GM12878 (cell line): ENCODE data around the gene EPOP. TPM values are rescaled to one million over a fixed set of nuclear protein-coding genes. Genes with fewer than 3 reads are reported as not detected.

Source experiments
- ATAC-seq: fragments of 200-7000 bp; cut with Tn5 transposase; 3 replicates; pipeline ENCODE4 v1.9.1; 2020; ENCODE audit warnings: mild to moderate bottlenecking, moderate library complexity
- BruUV-seq: library from RNA; stranded (reverse); fragments of 400-500 nt; replicated peaks from 2 replicates; lab custom pipeline; 2021; lab: Mats Ljungman, UMichigan
- CTCF ChIA-PET: fragments of 300-600 bp; sonication (Branson Sonifier 250); formaldehyde crosslinking; extraction: SDS; loops from one replicate; lab custom pipeline; 2021; ENCODE audit warnings: inconsistent platforms; lab: Yijun Ruan, JAX
- POLR2A ChIA-PET: fragments of 350-600 bp; formaldehyde crosslinking; extraction: SDS; loops from one replicate; lab custom pipeline; 2021; ENCODE audit warnings: inconsistent platforms; lab: Charles Lee
- RAD21 ChIA-PET: fragments of 300-600 bp; sonication (Branson Sonifier 250); formaldehyde crosslinking; loops from one replicate; lab custom pipeline; 2023; ENCODE audit warnings: antibody characterized with exemption; ENCODE audit not compliant: unreplicated experiment; lab: Charles Lee
- SMC1A ChIA-PET: fragments of 300-600 bp; sonication (Branson Sonifier 250); formaldehyde crosslinking; loops from one replicate; lab custom pipeline; 2023; ENCODE audit not compliant: unreplicated experiment, uncharacterized antibody; lab: Charles Lee
- DNase-seq: peaks from one replicate; pipeline ENCODE4 v3.0.0-alpha.2; 2011; ENCODE audit warnings: low read depth, low spot score
- FAIRE-seq: peaks from 3 replicates; lab custom pipeline; 2011; peaks lifted over from hg19 to GRCh38; lab: Jason Lieb, UNC
- H2AFZ ChIP-seq: 2 replicates; pipeline ENCODE4 v1.6.0; 2011; ENCODE audit warnings: low read depth, low read length, control low read depth; ENCODE audit not compliant: control insufficient read depth
- H3K27ac ChIP-seq: 2 replicates; pipeline ENCODE4 v1.5.1; 2011; ENCODE audit warnings: control low read depth; ENCODE audit not compliant: control insufficient read depth, insufficient read depth
- H3K27me3 ChIP-seq, 2 experiments: replicated peaks in 1 of 2; 2 replicates each; pipeline versions ENCODE4 v1.6.0 to v1.6.1; 2011; ENCODE audit warnings: low read length in 1 of 2; ENCODE audit not compliant: control insufficient read depth in 2 of 2, insufficient read depth in 2 of 2
- H3K36me3 ChIP-seq, 2 experiments: 2 replicates each; pipeline ENCODE4 v1.5.1; 2011; ENCODE audit warnings: low read length in 1 of 2; ENCODE audit not compliant: control insufficient read depth in 2 of 2, insufficient read depth in 2 of 2
- H3K4me1 ChIP-seq: 2 replicates; pipeline ENCODE4 v1.6.1; 2011; ENCODE audit warnings: mild to moderate bottlenecking, low read length, moderate library complexity, mixed read lengths; ENCODE audit not compliant: control insufficient read depth, insufficient read depth
- H3K4me2 ChIP-seq: 2 replicates; pipeline ENCODE4 v1.6.0; 2011; ENCODE audit warnings: control low read depth; ENCODE audit not compliant: control insufficient read depth, insufficient read depth
- H3K4me3 ChIP-seq: fragments of 200-600 bp; sonication (generic); 2 replicates; pipeline ENCODE4 v1.5.1; 2016
- H3K79me2 ChIP-seq: 2 replicates; pipeline ENCODE4 v1.6.0; 2011; ENCODE audit warnings: low read length; ENCODE audit not compliant: control insufficient read depth, insufficient read depth
- H3K9ac ChIP-seq: 2 replicates; pipeline ENCODE4 v1.8.0; 2011; ENCODE audit warnings: low read length, control low read depth, mixed read lengths; ENCODE audit not compliant: control insufficient read depth, insufficient read depth
- H3K9me3 ChIP-seq: replicated peaks from 3 replicates; pipeline ENCODE4 v1.5.1; 2011; ENCODE audit warnings: mild to moderate bottlenecking, low read length; ENCODE audit not compliant: control insufficient read depth, insufficient read depth
- H4K20me1 ChIP-seq: 2 replicates; pipeline ENCODE4 v1.6.0; 2011; ENCODE audit not compliant: control insufficient read depth, insufficient read depth
- BHLHE40 ChIP-seq, 2 experiments: fragments of 450-650 bp in 1 of 2; IDR thresholded peaks; 2 replicates each; pipeline ENCODE4 v1.6.1; 2011 to 2017; ENCODE audit warnings: low read depth in 2 of 2, borderline replicate concordance in 1 of 2, improper control_type of control experiment in 1 of 2, low read length in 1 of 2, mild to moderate bottlenecking in 1 of 2
- DPF2 ChIP-seq: fragments of 450-650 bp; IDR thresholded peaks from 2 replicates; pipeline ENCODE4 v1.6.1; 2017; ENCODE audit warnings: mild to moderate bottlenecking
- EZH2 ChIP-seq: IDR thresholded peaks from 2 replicates; pipeline ENCODE4 v1.6.1; 2012; ENCODE audit warnings: low read depth, mild to moderate bottlenecking, control low read depth, inconsistent platforms, low read length, borderline replicate concordance; ENCODE audit not compliant: control insufficient read depth
- FOXM1 ChIP-seq: IDR thresholded peaks from 2 replicates; pipeline ENCODE4 v1.6.1; 2012; ENCODE audit warnings: low read depth, mild to moderate bottlenecking, inconsistent platforms, low read length, moderate library complexity
- MTA3 ChIP-seq: IDR thresholded peaks from 2 replicates; pipeline ENCODE4 v1.6.1; 2012; ENCODE audit warnings: low read length, inconsistent platforms, borderline replicate concordance
- MXI1 ChIP-seq: fragments of 150-350 bp; IDR thresholded peaks from 2 replicates; pipeline ENCODE4 v1.6.1; 2011; ENCODE audit warnings: low read depth, mild to moderate bottlenecking, inconsistent platforms, low read length, improper control_type of control experiment
- NFYB ChIP-seq: IDR thresholded peaks from 2 replicates; pipeline ENCODE4 v1.6.1; 2011; ENCODE audit warnings: low read depth, mild to moderate bottlenecking, low read length, improper control_type of control experiment, moderate library complexity; ENCODE audit not compliant: insufficient read depth
- SIX5 ChIP-seq: IDR thresholded peaks from 2 replicates; pipeline ENCODE4 v1.6.1; 2011; ENCODE audit warnings: mild to moderate bottlenecking, low read depth, low read length, moderate library complexity; ENCODE audit not compliant: severe bottlenecking
- SMAD1 ChIP-seq: fragments of 450-650 bp; IDR thresholded peaks from 2 replicates; pipeline ENCODE4 v1.6.1; 2018; ENCODE audit warnings: mild to moderate bottlenecking, low read depth; ENCODE audit not compliant: partially characterized antibody
- SMARCA5 ChIP-seq: fragments of 450-650 bp; IDR thresholded peaks from 2 replicates; pipeline ENCODE4 v1.6.1; 2017; ENCODE audit warnings: mild to moderate bottlenecking
- SUPT20H ChIP-seq: IDR thresholded peaks from 2 replicates; pipeline ENCODE4 v1.6.1; 2011; ENCODE audit warnings: low read depth, mild to moderate bottlenecking, low read length, moderate library complexity, borderline replicate concordance; ENCODE audit not compliant: control insufficient read depth
- WGBS: methylation state at CpG from one replicate; pipeline ENCODE4 v1.1.6; 2016; ENCODE audit warnings: low lambda C conversion rate; ENCODE audit not compliant: insufficient replicate concordance, insufficient coverage; ENCODE audit errors: missing lambda C conversion rate; 5-methylcytosine and 5-hydroxymethylcytosine counted together
- in situ Hi-C: fragments of 300-500 bp; cut with MboI; formaldehyde crosslinking; loops from 9 replicates; pipeline ENCODE4 v1.14.3; 2018; ENCODE audit warnings: mixed read lengths
- intact Hi-C: fragments of 100-400 bp; cut with micrococcal nuclease; formaldehyde crosslinking; loops from one replicate; pipeline ENCODE4 v1.14.2; 2022; ENCODE audit not compliant: unreplicated experiment
- polyA plus RNA-seq, 11 experiments: library from polyadenylated mRNA; depleted of rRNA in 4 of 11; unstranded in 6 of 11; stranded (reverse) in 5 of 11; fragments of >200 nt; fragmentation: Nextera tagmentation in 4 of 11; fragmentation: Illumina TruSeq in 1 of 11; extraction: Ambion mirVana in 4 of 11; extraction: Trizol in 1 of 11; gene quantifications; 1 replicate in 1 of 11; 2 replicates in 10 of 11; pipeline versions ENCODE4 v1.2.1 to v1.2.3, GENCODE V29; 2011 to 2016; ENCODE audit warnings: inconsistent platforms in 2 of 11, missing spikeins in 2 of 11, low read depth in 1 of 11
- total RNA-seq, 4 experiments: library from RNA; depleted of rRNA in 3 of 4; stranded (reverse); fragments of >200 nt in 3 of 4; fragmentation: Illumina TruSeq in 1 of 4; extraction: Trizol in 1 of 4; gene quantifications; 2 replicates each; pipeline versions ENCODE4 v1.2.1 to v1.2.3, GENCODE V29; 2013 to 2021
- TF ChIP-seq, protein P1 (sequence below): fragments of 450-650 bp; IDR thresholded peaks from 2 replicates; pipeline ENCODE4 v1.6.1; 2017; ENCODE audit warnings: mild to moderate bottlenecking, moderate library complexity
- TF ChIP-seq, protein P2 (sequence below): IDR thresholded peaks from 2 replicates; pipeline ENCODE4 v1.6.1; 2012; ENCODE audit warnings: low read length, inconsistent platforms
- TF ChIP-seq, protein P3 (sequence below): fragments of 450-650 bp; conservative IDR thresholded peaks from 2 replicates; pipeline ENCODE4 v1.6.1; 2017; ENCODE audit warnings: mild to moderate bottlenecking, moderate library complexity

Gene EPOP
- total and polyA plus RNA-seq, 10 of the 15 experiments (the other 5 are each of a cell fraction or from before 2014, with no cell fraction given) = 0.53 to 9.0 (median 3.7) TPM

DNA sequence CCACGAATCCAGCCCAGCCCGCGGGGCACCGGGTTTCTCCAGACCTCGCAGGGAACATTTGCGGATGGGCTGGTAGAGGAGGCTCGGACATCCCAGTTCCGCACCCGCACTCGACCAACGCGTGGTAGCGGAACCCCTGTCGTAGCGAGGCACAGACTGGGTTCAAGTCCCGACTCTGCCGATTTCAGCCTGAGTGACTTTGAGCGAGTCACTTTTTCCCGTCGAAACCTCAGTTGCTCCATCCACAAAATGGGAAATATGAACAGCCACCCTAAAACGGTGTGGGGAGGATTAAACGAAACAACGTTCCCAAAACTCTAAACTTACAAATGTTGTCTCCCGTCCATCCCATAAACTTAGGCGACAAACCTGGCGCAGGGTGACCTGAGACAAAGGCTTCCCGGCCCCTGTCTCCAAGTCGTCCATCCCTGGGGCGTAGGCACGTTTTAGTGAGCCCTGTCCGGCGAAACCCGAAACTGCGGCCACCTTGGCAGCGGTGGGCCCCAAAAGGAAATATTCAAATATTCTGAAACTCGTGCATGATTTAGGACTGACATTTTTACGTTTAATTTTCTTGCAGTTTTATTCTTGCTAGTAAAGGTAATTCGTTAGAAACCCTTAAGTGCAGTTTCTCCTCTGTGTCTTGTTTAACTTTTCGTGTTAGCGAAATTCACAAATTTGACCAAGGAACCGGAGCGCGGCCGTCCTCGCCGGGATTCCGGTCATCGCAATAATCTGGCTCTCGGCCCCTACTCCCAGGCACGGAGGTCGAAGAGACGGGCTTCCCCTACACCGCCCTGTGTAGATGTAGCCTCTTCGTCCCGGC is 28.4 kb upstream of the EPOP start:
- H3K4me1 ChIP-seq = peaks cover 30% of the 10 kb centered on the region
- DNase-seq (no peak), ATAC-seq (peak; percentile 20), FAIRE-seq (no peak)
- WGBS = under 1% methylated on average over 55 of the region's 55 CpGs
- peak overlapping the region; percentile 100 for H3K27ac ChIP-seq
- in situ Hi-C loops (no loop called here), intact Hi-C loops (loop anchor here (2.0 kb wide), 1 partner anchor 28 kb away; the partner anchor contains the start of gene CISD3)
- H3K4me3 ChIP-seq = peak overlapping the region; percentile 91
- ChIA-PET RAD21 (interaction anchor here (1.0 to 1.5 kb wide), 3 partner anchors 22 to 32 kb away, joined by 3 read pairs; no protein-coding TSS in a partner anchor), POLR2A (interaction anchor here (1.5 kb wide), 1 partner anchor 25 kb away, joined by 5 read pairs; no protein-coding TSS in a partner anchor), SMC1A (interaction anchor here (1.5 to 4.3 kb wide), 2 partner anchors 26 to 145 kb away, joined by 5 to 26 read pairs; partner anchors contain the start of gene EPOP), CTCF (interaction anchor here (2.3 kb wide), 1 partner anchor 27 kb away, joined by 16 read pairs; the partner anchor contains the start of gene EPOP)
- H3K27me3 ChIP-seq = no peaks in the 10 kb centered on the region
- peak overlapping the region; percentile 100 for H3K9ac ChIP-seq
- peak overlapping the region; percentile 35; the same call in 1 of the 2 replicates for H2AFZ ChIP-seq
- peak overlapping the region; percentile 99 for H3K4me2 ChIP-seq
- H3K79me2 ChIP-seq = peaks cover 52% of the 10 kb centered on the region
- H4K20me1 ChIP-seq = no peaks in the 10 kb centered on the region
- H3K9me3 ChIP-seq = no peaks in the 10 kb centered on the region
- TSS peak; percentile 64 for BruUV-seq
- peaks cover 4 to 5% of the 10 kb centered on the region in 2 experiments; a peak in 3 of 4 replicates for H3K36me3 ChIP-seq
- no peak for TF ChIP-seq NFYB
- TF ChIP-seq EZH2 = no peak
- peak; percentile 76 to 84 for TF ChIP-seq BHLHE40 (IDR thresholded peaks at IDR 0.05; ENCODE audit: borderline replicate concordance in 1 of 2, low read depth in 2 of 2, low read length in 1 of 2)
- TF ChIP-seq, protein P1, sequence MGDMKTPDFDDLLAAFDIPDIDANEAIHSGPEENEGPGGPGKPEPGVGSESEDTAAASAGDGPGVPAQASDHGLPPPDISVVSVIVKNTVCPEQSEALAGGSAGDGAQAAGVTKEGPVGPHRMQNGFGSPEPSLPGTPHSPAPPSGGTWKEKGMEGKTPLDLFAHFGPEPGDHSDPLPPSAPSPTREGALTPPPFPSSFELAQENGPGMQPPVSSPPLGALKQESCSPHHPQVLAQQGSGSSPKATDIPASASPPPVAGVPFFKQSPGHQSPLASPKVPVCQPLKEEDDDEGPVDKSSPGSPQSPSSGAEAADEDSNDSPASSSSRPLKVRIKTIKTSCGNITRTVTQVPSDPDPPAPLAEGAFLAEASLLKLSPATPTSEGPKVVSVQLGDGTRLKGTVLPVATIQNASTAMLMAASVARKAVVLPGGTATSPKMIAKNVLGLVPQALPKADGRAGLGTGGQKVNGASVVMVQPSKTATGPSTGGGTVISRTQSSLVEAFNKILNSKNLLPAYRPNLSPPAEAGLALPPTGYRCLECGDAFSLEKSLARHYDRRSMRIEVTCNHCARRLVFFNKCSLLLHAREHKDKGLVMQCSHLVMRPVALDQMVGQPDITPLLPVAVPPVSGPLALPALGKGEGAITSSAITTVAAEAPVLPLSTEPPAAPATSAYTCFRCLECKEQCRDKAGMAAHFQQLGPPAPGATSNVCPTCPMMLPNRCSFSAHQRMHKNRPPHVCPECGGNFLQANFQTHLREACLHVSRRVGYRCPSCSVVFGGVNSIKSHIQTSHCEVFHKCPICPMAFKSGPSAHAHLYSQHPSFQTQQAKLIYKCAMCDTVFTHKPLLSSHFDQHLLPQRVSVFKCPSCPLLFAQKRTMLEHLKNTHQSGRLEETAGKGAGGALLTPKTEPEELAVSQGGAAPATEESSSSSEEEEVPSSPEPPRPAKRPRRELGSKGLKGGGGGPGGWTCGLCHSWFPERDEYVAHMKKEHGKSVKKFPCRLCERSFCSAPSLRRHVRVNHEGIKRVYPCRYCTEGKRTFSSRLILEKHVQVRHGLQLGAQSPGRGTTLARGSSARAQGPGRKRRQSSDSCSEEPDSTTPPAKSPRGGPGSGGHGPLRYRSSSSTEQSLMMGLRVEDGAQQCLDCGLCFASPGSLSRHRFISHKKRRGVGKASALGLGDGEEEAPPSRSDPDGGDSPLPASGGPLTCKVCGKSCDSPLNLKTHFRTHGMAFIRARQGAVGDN = no peak
- no peak for TF ChIP-seq SMAD1
- TF ChIP-seq MXI1 = no peak
- TF ChIP-seq, protein P2, sequence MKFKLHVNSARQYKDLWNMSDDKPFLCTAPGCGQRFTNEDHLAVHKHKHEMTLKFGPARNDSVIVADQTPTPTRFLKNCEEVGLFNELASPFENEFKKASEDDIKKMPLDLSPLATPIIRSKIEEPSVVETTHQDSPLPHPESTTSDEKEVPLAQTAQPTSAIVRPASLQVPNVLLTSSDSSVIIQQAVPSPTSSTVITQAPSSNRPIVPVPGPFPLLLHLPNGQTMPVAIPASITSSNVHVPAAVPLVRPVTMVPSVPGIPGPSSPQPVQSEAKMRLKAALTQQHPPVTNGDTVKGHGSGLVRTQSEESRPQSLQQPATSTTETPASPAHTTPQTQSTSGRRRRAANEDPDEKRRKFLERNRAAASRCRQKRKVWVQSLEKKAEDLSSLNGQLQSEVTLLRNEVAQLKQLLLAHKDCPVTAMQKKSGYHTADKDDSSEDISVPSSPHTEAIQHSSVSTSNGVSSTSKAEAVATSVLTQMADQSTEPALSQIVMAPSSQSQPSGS = peak; percentile 31; the same call in 1 of the 2 replicates
- TF ChIP-seq DPF2 = no peak
- TF ChIP-seq, protein P3, sequence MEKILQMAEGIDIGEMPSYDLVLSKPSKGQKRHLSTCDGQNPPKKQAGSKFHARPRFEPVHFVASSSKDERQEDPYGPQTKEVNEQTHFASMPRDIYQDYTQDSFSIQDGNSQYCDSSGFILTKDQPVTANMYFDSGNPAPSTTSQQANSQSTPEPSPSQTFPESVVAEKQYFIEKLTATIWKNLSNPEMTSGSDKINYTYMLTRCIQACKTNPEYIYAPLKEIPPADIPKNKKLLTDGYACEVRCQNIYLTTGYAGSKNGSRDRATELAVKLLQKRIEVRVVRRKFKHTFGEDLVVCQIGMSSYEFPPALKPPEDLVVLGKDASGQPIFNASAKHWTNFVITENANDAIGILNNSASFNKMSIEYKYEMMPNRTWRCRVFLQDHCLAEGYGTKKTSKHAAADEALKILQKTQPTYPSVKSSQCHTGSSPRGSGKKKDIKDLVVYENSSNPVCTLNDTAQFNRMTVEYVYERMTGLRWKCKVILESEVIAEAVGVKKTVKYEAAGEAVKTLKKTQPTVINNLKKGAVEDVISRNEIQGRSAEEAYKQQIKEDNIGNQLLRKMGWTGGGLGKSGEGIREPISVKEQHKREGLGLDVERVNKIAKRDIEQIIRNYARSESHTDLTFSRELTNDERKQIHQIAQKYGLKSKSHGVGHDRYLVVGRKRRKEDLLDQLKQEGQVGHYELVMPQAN = 0 out of 2 replicates have a peak, but pooled peaks have one; percentile 3
- peak; percentile 53; the same call in 1 of the 2 replicates for TF ChIP-seq FOXM1
- TF ChIP-seq MTA3 = peak; percentile 82; the same call in 1 of the 2 replicates
- no peak for TF ChIP-seq SUPT20H
- TF ChIP-seq SIX5 = no peak
- TF ChIP-seq SMARCA5 = peak; percentile 92
